HG02885 (cell line): Measurements from ENCODE around the gene TNMD.

Experiments used
- ATAC-seq: cut with Tn5 transposase; IDR thresholded peaks from one replicate; pipeline ENCODE4 v1.9.1; 2021; ENCODE audit warnings: mild to moderate bottlenecking; ENCODE audit not compliant: unreplicated experiment, poor library complexity

TNMD gene

DNA sequence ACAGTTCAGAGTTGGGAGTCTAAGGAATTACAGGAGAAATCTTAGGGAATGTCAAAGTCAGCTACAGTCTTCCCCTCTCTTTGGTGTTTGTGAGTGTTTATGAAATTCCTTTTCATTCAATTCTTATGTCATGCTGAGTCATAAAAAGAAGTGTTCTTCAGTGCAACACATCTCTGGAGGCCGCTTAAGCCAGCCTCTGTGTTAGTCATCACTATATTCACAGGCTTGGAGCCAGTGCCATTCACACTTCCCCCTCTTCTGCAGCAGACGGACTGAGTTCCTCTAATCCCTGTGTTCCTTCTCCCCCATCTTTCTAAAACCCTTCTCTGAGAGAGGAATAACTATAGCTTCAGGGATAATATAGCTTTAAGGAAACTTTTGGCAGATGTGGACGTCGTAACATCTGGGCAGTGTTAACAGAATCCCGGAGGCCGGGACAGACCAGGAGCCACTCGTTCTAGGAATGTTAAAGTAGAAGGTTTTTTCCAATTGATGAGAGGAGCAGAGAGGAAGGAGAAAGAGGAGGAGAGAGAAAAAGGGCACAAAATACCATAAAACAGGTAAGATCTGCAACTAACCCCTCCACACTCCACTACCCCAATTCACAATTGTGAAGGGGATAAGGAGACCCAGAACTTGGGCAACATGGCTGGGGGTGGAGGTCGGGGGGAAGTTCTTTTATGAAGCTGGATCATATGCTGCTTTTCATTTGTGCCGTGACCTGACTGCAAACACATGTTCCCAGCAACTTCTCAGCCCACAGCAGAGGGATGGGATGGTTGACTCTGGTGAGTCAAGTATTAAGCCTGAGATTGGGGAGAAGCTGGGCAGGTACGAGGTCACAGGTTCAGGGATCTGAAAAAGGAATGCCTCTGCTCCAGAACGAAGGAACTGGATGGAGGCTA is 59.5 kb downstream of the TNMD start, which contains the start of gene SRPX2:
Gene SRPX2 (plus strand): TSS at position 244 of the 905 bp plus-strand sequence. CDS start 2,124 bp downstream, outside the sequence.
- ATAC-seq: no peak

DNA sequence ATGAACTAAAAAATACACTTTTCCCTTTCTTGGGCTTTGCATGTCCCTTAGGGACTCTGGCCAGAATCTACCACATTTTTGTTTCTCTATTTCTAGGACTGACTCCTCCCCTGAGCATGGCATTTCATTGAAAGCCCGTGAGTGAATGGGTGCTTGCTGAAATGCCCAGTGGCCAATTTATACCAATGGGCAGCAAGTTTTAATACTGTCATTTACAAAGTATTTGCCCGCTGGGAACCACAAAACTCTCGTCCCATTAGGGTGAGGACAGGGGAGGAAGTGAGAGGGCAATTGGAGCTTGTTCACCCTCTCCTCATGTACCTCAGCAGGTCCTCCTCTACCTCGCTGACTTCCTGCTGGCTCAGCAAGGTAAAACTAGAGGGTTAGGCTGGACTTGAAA is 60.4 kb downstream of the TNMD start:
- no peak for ATAC-seq

- ATAC-seq: no peak
Measured at GRCh38 chrX:100647095-100647494, 62.4 kb downstream of the TNMD start.

GRCh38 chrX:100647739-100648138 is 63.0 kb downstream of the TNMD start:
- ATAC-seq: no peak

DNA sequence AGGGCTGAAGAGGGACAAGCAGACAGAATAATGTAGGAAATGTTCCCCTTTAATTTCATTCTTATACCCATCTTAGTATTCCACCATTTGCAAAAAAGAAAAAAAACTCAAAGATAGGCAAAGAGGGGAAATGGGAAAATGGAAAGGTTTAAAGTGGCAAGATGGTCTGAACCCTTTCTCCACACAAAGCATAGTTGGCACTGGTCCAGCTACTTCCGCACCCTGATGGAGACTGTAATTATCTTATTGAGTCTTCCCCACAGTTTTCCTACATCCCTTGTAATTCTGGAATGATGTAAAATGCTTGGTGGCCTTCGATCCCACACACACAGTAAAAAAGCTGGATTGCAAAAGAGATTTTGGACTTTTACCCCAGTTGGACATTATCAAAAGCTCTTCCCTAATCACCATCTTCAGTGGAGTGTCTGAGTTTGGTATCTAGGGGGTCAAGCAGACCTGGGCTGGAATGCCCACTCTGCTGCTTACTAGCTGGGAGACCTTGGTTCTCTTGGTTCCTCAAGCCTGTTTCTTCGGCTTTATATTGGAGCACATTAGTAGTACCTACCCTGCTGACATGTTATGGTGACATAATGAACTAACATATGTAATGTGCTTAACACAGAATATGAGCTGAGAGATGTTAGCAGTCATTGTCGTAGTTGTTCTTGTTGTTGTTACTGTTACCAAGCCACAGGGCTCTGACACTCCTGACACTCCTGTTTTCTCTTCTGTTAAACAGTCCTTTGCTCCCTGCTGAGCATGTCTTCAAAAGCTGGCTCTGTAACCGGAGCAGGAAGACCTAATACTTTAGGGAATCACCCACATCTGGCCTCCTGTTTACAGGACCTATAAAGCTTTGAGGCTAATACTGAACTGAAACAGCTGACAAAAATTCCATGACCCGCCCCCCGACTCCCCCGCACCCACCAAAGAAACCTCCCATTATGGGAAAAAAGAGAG is 64.0 kb downstream of the TNMD start:
- ATAC-seq: no peak
